ENCODE data around the gene KRTAP4-3. TPM values are rescaled to one million over a fixed set of nuclear protein-coding genes. Genes with fewer than 3 reads are reported as not detected.

The KRTAP4-3 gene
- total RNA-seq, 1 experiment from 2014 or later, result not detected

DNA sequence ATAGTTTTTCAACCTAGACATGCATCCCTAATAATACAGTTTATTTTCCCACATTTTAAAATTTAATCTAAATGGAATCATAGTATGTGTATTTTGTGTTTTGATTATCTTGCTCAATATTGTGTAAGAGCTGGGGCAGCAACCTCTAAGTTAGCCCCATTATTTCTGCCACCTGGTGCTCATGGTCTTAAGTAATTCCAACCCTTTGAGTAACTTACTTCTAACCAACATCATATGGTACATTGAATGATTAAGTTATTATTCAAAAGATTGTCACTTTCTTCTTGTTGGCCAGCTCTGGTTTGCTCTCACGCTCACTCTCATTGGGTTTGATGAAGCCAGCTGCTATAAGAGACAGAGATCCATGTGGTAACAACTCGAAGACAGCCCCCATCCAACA lies 3.9 kb upstream of the KRTAP4-3 start:
- ATAC-seq (no peak), DNase-seq (ENCODE audit: low spot score) (no peak)
- POLR2A ChIA-PET, result no interaction called here
- Mint-ChIP-seq H3K27ac (no peak overlapping the region), H3K27me3 (ENCODE audit: low read depth) (no peaks in the 10 kb centered on the region), H3K4me3 (no peak overlapping the region), H3K9me3 (no peaks in the 10 kb centered on the region), H3K4me1 (no peaks in the 10 kb centered on the region; the same call in none of the 2 replicates), H3K36me3 (no peaks in the 10 kb centered on the region)
- CTCF ChIA-PET, result no interaction called here
- no peak for TF ChIP-seq SP1 (CRISPR knock-in tag; conservative IDR thresholded peaks at IDR 0.05)

GRCh38 chr17:41167561-41167960 lies 460 bp downstream of the KRTAP4-3 start:
- H3K27me3 Mint-ChIP-seq (ENCODE audit: low read depth), result no peaks in the 10 kb centered on the region
- H3K4me1 Mint-ChIP-seq, result no peaks in the 10 kb centered on the region; the same call in none of the 2 replicates
- POLR2A ChIA-PET, result no interaction called here
- no peak overlapping the region for H3K27ac Mint-ChIP-seq
- H3K36me3 Mint-ChIP-seq, result no peaks in the 10 kb centered on the region
- DNase-seq (ENCODE audit: low spot score) (no peak), ATAC-seq (no peak)
- CTCF ChIA-PET, result no interaction called here
- TF ChIP-seq GABPB1 (CRISPR knock-in tag; IDR thresholded peaks at IDR 0.05), result no peak
- TF ChIP-seq E2F1 (CRISPR knock-in tag; IDR thresholded peaks at IDR 0.05), result no peak
- no peak for TF ChIP-seq E2F4 (CRISPR knock-in tag; IDR thresholded peaks at IDR 0.05; ENCODE audit: borderline replicate concordance, low read depth)
- no peak for TF ChIP-seq ZNF281 (CRISPR knock-in tag; IDR thresholded peaks at IDR 0.05)
- no peak for TF ChIP-seq ZNF317 (CRISPR knock-in tag; IDR thresholded peaks at IDR 0.05; ENCODE audit: borderline replicate concordance, low read depth)
- TF ChIP-seq FOXP1 (CRISPR knock-in tag; IDR thresholded peaks at IDR 0.05; ENCODE audit: borderline replicate concordance), result no peak
- no peak for TF ChIP-seq ZNF138 (CRISPR knock-in tag; conservative IDR thresholded peaks at IDR 0.05)
- TF ChIP-seq RORB (CRISPR knock-in tag; IDR thresholded peaks at IDR 0.05), result no peak
- no peak for TF ChIP-seq NFE2L1 (CRISPR knock-in tag; IDR thresholded peaks at IDR 0.05)
- TF ChIP-seq, protein P1, sequence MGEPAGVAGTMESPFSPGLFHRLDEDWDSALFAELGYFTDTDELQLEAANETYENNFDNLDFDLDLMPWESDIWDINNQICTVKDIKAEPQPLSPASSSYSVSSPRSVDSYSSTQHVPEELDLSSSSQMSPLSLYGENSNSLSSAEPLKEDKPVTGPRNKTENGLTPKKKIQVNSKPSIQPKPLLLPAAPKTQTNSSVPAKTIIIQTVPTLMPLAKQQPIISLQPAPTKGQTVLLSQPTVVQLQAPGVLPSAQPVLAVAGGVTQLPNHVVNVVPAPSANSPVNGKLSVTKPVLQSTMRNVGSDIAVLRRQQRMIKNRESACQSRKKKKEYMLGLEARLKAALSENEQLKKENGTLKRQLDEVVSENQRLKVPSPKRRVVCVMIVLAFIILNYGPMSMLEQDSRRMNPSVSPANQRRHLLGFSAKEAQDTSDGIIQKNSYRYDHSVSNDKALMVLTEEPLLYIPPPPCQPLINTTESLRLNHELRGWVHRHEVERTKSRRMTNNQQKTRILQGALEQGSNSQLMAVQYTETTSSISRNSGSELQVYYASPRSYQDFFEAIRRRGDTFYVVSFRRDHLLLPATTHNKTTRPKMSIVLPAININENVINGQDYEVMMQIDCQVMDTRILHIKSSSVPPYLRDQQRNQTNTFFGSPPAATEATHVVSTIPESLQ (CRISPR knock-in tag; IDR thresholded peaks at IDR 0.05), result no peak
- no peak for TF ChIP-seq TEAD4 (CRISPR knock-in tag; IDR thresholded peaks at IDR 0.05)
- H3K9me3 Mint-ChIP-seq, result no peaks in the 10 kb centered on the region
- H3K4me3 Mint-ChIP-seq, result no peak overlapping the region

GRCh38 chr17:41163828-41164227 lies 4.2 kb downstream of the KRTAP4-3 start:
- H3K27me3 Mint-ChIP-seq (ENCODE audit: low read depth), result no peaks in the 10 kb centered on the region
- no peaks in the 10 kb centered on the region for H3K9me3 Mint-ChIP-seq
- ATAC-seq (no peak), DNase-seq (ENCODE audit: low spot score) (no peak)
- ChIA-PET CTCF (no interaction called here), POLR2A (no interaction called here)
- H3K36me3 Mint-ChIP-seq, result no peaks in the 10 kb centered on the region
- no peaks in the 10 kb centered on the region; the same call in none of the 2 replicates for H3K4me1 Mint-ChIP-seq
- no peak overlapping the region for H3K4me3 Mint-ChIP-seq
- no peak overlapping the region for H3K27ac Mint-ChIP-seq
- TF ChIP-seq JUN (CRISPR knock-in tag; IDR thresholded peaks at IDR 0.05), result no peak
- TF ChIP-seq E2F1 (CRISPR knock-in tag; IDR thresholded peaks at IDR 0.05), result no peak
- TF ChIP-seq, protein P2, sequence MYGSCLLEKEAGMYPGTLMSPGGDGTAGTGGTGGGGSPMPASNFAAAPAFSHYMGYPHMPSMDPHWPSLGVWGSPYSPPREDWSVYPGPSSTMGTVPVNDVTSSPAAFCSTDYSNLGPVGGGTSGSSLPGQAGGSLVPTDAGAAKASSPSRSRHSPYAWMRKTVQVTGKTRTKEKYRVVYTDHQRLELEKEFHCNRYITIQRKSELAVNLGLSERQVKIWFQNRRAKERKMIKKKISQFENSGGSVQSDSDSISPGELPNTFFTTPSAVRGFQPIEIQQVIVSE (CRISPR knock-in tag; IDR thresholded peaks at IDR 0.05; ENCODE audit: borderline replicate concordance), result no peak
- no peak for TF ChIP-seq ZNF396 (CRISPR knock-in tag; IDR thresholded peaks at IDR 0.05; ENCODE audit: borderline replicate concordance)
- no peak for TF ChIP-seq AFF4 (CRISPR knock-in tag; IDR thresholded peaks at IDR 0.05; ENCODE audit: borderline replicate concordance)

Data from WTC11 (cell line).